ENCODE results near the gene FKBP6. TPM values are rescaled to one million over a fixed set of nuclear protein-coding genes. Genes with fewer than 3 reads are reported as not detected.
"Not testable (repeated sequence)": the region's sequence is repeated elsewhere in the genome, so short reads cannot be mapped to it uniquely, and the experiment has no call there.

The FKBP6 gene
- total RNA-seq, 2 donors from 2014 or later, result not detected

GRCh38 chr7:73363225-73364005 lies 35.5 kb downstream of the FKBP6 start:
- H3K27ac Mint-ChIP-seq, result no peak overlapping the region
- DNase-seq (ENCODE audit: low spot score in 2 of 2) (no peak), ATAC-seq (no peak)
- H3K36me3 Mint-ChIP-seq, result no peaks in the 10 kb centered on the region
- H3K9me3 Mint-ChIP-seq, result no peaks in the 10 kb centered on the region

- ATAC-seq (no peak), DNase-seq (ENCODE audit: low spot score in 2 of 2) (no peak)
- Mint-ChIP-seq H3K27ac (no peak overlapping the region), H3K36me3 (no peaks in the 10 kb centered on the region), H3K9me3 (no peaks in the 10 kb centered on the region)
Observed at GRCh38 chr7:73364006-73364728, 36.2 kb downstream of the FKBP6 start.

DNA sequence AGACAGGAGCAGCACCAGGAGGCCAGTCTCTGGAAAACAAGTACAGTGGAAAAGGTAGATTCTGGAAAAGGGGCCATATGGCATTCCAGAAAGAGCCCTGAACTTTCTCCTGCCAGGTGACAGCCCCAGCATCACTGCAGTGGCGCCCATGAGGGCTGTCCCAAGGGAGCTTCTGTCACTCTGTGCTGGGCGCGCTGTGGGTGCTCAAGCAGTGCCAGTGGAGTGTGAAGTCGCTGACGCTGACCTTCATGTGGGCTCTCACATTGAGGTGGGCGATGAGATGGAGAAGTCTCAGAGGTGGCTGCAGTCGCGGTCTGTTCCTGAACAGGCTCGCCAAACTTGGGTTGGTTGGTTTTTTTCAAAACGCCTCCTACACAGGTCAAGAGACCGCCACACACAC lies 38.2 kb downstream of the FKBP6 start:
- H3K36me3 Mint-ChIP-seq, result no peaks in the 10 kb centered on the region
- ATAC-seq (no peak), DNase-seq (ENCODE audit: low spot score in 2 of 2) (no peak)
- no peaks in the 10 kb centered on the region for H3K9me3 Mint-ChIP-seq
- no peak overlapping the region for H3K27ac Mint-ChIP-seq

DNA sequence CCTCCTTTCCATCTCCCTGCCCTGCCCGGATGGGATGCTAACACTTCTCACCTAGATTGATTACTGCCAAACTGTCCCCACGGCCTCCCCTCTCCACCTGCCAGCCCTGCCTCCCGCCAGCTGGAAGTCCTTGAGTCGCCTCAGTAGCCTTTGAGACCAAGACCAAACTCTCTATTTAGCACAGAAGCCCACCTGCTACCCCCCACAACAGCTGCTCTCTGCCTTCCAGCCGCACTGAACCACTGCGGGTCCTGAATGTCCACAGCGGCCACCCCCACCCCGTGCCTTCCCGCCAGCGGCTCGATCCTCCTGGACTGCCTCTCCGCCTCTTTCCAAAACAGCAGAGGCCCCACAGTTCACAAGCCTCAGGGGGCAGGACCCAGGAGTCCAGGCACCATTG lies 39.0 kb downstream of the FKBP6 start:
- DNase-seq (ENCODE audit: low spot score in 2 of 2), result no peak
- no peak for ATAC-seq
- H3K36me3 Mint-ChIP-seq, result no peaks in the 10 kb centered on the region
- no peaks in the 10 kb centered on the region for H3K9me3 Mint-ChIP-seq
- H3K27ac Mint-ChIP-seq, result peak overlapping the region in 1 of 2 donors; percentile 46

DNA sequence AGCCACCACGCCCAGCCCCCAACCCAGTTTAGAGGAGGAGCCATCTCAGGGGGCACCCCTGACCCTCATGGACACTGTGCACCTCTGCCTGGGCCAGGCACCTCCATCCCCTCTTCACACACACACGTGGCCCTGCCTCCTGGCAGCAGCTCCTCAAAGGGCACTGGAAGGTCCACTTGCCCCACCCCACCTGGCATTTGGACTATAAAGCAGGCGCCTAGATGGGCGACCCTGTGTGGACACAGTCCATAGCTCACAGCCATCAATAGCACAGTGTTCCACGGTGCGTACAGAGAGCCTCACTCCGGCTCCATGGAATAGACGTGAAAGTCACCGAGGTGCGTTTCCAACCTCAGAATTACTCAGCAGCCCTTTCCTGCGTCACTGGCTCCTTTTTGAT lies 41.0 kb downstream of the FKBP6 start:
- peak overlapping the region in 1 of 2 donors; percentile 10 for H3K27ac Mint-ChIP-seq
- ATAC-seq (no peak), DNase-seq (ENCODE audit: low spot score in 2 of 2) (no peak)
- no peaks in the 10 kb centered on the region for H3K9me3 Mint-ChIP-seq
- H3K36me3 Mint-ChIP-seq, result no peaks in the 10 kb centered on the region

DNA sequence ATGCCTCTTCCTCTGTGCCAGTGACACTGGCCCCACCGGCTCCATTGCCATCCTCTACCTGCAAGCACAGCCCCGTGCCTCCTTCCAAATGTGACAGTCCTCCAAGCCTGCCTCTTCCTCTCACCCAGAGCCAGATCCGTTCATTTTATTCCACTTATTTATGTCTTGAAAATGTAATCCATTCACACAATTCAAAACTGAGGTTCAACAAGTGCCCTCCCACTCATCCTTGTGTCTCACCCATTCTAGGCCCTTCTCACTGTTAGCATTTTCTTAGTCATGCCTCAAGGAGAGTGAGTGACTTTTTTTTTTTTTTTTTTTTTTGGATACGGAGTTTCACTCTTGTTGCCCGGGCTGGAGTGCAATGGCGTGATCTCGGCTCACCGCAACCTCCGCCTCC lies 41.7 kb downstream of the FKBP6 start:
- no peaks in the 10 kb centered on the region for H3K36me3 Mint-ChIP-seq
- no peak for ATAC-seq
- no peaks in the 10 kb centered on the region for H3K9me3 Mint-ChIP-seq
- H3K27ac Mint-ChIP-seq, result peak overlapping the region in 1 of 2 donors; percentile 10
- no peak for DNase-seq (ENCODE audit: low spot score in 2 of 2)

DNA sequence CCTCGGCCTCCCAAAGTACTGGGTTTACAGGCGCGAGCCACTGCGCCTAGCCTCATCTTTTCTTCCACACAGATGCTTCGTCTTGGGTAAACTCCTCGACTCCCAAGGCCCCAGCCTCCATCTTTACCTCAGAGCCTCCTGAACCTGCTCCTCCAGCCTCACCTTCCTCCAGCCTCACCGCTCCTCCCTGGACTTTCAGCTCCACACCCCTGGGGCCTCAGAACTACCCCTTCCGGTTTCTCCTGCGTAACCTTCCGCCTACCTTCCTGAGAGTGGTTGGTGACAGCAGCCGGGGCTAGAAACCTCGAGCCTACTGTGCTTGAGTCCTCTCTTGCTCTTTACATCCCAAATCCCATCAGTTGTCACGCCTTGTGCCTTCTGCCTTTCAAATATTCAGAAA lies 45.8 kb downstream of the FKBP6 start:
- ATAC-seq (no peak), DNase-seq (ENCODE audit: low spot score in 2 of 2) (no peak)
- Mint-ChIP-seq H3K36me3 (no peaks in the 10 kb centered on the region), H3K9me3 (no peaks in the 10 kb centered on the region), H3K27ac (no peak overlapping the region)

GRCh38 chr7:73376262-73376661 lies 48.3 kb downstream of the FKBP6 start:
- DNase-seq (ENCODE audit: low spot score in 2 of 2); ATAC-seq; H3K36me3 Mint-ChIP-seq; H3K9me3 Mint-ChIP-seq; H3K27ac Mint-ChIP-seq: not testable (repeated sequence)

GRCh38 chr7:73376671-73377412 lies 48.9 kb downstream of the FKBP6 start:
- ATAC-seq (no peak), DNase-seq (ENCODE audit: low spot score in 2 of 2) (no peak)
- Mint-ChIP-seq H3K9me3 (no peaks in the 10 kb centered on the region), H3K27ac (no peak overlapping the region), H3K36me3 (no peaks in the 10 kb centered on the region)

DNA sequence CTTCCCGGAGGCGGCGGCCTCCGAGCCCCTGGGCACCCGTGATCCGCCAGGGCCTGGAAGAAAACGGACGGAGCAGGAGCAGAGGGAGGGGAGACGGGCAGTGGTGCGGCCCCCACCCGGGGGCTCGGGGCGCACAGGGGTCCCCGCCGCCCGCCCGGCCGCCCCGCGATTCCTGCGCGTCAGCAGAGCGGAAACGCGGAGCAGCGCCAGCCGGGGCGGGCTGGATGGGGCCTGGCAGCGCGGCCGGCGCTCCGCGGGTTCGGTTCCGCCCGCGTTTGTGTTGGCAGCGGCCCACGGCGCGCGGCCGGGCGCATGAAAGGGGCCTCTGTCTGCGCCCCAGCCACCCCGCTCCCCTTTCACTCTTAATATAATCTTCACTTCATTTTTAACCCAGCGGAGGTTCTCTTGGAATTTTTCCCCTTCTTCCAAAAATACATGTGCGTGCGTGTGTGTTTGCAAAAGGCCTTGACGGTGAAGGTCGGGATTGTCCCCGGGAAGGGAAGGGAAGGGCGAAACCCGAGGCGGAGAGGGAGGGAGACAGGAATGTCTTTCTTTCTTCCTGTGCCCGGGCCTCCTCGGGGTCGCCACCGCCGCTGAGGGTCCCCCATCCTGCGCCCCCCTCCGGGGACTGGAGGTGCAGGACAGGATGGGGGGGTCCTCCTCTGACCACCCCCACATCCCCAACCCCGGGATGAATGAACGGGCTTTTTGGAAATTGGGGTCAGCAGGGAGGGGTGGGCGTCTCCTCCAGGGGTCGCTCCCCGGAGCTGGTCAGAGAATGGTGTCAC lies 49.6 kb downstream of the FKBP6 start:
- ATAC-seq; H3K27ac Mint-ChIP-seq; H3K36me3 Mint-ChIP-seq; H3K9me3 Mint-ChIP-seq; DNase-seq (ENCODE audit: low spot score in 2 of 2): not testable (repeated sequence)

- DNase-seq (ENCODE audit: low spot score in 2 of 2), result no peak
- H3K9me3 Mint-ChIP-seq, result peaks cover 15 to 16% of the 10 kb centered on the region in 2 donors
- peaks cover 15 to 16% of the 10 kb centered on the region in 2 donors for H3K36me3 Mint-ChIP-seq
- H3K27ac Mint-ChIP-seq, result no peak overlapping the region
- ATAC-seq, result no peak
Observed at GRCh38 chr7:73382934-73383503, 55.1 kb downstream of the FKBP6 start.

DNA sequence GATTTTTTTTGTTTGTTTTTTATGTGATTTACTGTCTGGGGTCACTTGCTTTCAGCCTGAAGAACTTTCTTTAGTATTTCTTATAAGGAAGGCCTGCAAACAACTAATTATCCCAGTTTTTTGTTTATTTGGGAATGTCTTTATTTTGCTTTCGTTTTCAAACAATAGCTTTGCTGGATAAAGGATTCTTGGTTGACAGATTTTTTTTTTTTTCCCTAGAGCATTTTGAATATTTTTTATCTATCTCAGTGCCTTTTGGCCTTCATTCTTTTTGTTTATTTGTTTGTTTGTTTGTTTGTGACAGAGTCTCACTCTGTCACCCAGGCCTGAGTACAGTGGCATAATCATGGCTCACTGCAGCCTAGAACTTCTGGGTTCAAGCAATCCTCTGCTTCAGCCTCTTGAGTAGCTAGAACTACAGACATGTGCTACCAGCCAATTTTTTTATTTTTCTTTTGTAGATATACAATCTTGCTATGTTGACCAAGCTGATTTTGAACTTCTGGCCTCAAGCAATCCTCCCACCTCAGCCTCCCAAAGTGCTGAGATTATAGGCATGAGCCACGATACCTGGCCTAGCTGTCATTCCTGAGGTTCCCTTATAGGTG lies 59.4 kb downstream of the FKBP6 start:
- peaks cover 22 to 30% of the 10 kb centered on the region in 2 donors for H3K36me3 Mint-ChIP-seq
- no peak for ATAC-seq
- DNase-seq (ENCODE audit: low spot score in 2 of 2), result no peak
- H3K27ac Mint-ChIP-seq, result no peak overlapping the region
- H3K9me3 Mint-ChIP-seq, result peaks cover 31% of the 10 kb centered on the region in 2 donors

DNA sequence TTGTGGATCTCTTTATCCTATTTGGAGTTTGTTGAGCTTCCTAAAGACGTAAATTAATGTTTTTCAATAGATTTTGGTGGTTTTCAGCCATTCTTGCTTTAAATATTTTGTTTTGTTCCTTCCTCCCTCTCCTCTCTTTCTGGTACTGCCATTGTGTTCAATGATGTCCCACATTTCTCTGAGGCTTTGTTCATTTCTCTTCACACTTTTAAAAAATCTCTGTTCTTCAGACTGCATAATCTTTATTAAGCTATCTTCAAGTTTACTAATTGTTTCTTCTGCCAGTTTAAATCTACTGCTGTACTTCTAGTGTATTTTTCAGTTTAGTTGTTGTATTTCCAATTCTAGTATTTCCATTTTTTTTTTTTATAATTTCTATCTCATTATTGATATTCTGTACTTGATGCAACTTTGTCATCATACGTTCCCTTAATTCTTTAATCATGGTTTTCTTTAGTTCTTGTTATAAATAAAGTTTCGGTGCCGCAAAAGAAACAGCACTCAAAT lies 60.0 kb downstream of the FKBP6 start:
- no peak for ATAC-seq
- peaks cover 30 to 31% of the 10 kb centered on the region in 2 donors for H3K9me3 Mint-ChIP-seq
- H3K27ac Mint-ChIP-seq, result no peak overlapping the region
- no peak for DNase-seq (ENCODE audit: low spot score in 2 of 2)
- H3K36me3 Mint-ChIP-seq, result peaks cover 21 to 30% of the 10 kb centered on the region in 2 donors

GRCh38 chr7:73391396-73391795 lies 63.4 kb downstream of the FKBP6 start:
- H3K36me3 Mint-ChIP-seq, result peaks cover 16 to 24% of the 10 kb centered on the region in 2 donors
- H3K27ac Mint-ChIP-seq, result no peak overlapping the region
- ATAC-seq (no peak), DNase-seq (ENCODE audit: low spot score in 2 of 2) (no peak)
- peaks cover 19 to 22% of the 10 kb centered on the region in 2 donors for H3K9me3 Mint-ChIP-seq

DNA sequence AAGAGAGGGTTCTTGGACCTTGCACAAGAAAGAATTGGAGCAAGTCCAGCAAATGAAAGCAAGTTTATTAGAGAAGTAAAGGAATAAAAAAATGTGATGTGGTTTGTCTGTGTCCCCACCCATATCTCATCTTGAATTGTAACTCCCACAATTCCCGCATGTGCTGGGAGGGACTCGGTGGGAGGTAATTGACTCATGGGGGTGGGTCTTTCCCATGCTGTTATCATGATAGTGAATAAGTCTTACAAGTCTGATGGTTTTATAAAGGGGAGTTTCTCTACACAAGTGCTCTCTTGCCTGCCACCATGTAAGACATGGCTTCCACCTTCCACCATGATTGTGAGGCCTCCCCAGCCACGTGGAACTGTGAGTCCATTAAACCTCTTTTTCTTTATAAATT lies 66.5 kb downstream of the FKBP6 start:
- peaks cover 8% of the 10 kb centered on the region in 2 donors for H3K9me3 Mint-ChIP-seq

More for the DNA sequence above, 66.5 kb downstream of the FKBP6 start:
- H3K27ac Mint-ChIP-seq, result no peak overlapping the region
- DNase-seq (ENCODE audit: low spot score in 2 of 2) (no peak), ATAC-seq (no peak)
- peaks cover 0 to 6% of the 10 kb centered on the region in 2 donors for H3K36me3 Mint-ChIP-seq
